ENCODE data around the gene STXBP2.

GRCh38 chr19:7655581-7655980 lies 18.7 kb downstream of the STXBP2 start:
- TF ChIP-seq CTCF (IDR thresholded peaks at IDR 0.05) (no peak), POLR2A (IDR thresholded peaks at IDR 0.05) (no peak)
